ENCODE results near the gene PABPC1L.

Gene PABPC1L

GRCh38 chr20:44900231-44900854, 9.5 kb upstream of the PABPC1L start:
- DNase-seq (ENCODE audit: low read depth in 2 of 2): no peak

DNA sequence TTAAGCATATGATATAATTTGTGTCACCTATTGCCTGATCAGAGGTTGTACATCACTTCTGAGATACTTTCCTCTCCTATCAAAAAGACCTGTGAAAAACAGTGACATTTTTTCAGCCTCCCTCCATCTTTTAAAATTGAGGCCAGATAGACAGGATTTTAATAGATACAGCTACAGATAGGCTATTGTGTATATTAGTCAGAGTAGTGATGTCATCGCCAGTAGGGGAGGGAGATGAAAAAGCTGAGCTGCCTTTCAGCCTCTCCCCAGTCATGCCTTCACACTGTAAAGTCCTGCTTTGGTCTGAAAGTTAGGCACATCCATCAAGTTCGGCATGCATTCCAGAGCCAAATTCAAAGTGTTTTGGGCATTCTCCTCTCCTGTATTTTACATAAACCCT, 7.9 kb upstream of the PABPC1L start:
- DNase-seq (ENCODE audit: low read depth in 2 of 2): no peak

DNA sequence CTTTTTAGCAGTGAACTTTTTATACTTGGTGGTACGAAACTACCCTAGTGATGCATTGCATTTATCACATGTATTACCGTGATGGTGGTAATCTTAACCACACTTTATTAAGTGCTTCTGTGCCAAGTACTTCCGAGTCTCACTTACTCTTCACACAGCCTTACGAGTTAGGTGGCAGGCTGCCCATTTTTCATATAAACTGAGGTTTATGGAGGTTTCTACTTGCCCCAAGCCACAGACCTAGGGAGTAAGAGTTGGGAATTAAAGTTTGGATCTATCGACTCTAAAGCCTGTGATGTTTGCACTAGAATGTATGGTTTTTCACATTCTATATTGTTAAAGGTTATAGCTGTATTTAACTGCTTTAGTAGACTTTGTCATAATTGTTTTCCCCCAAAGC, 5.5 kb upstream of the PABPC1L start:
- DNase-seq (ENCODE audit: low read depth in 2 of 2): no peak

GRCh38 chr20:44908987-44909871, 631 bp upstream of the PABPC1L start:
- no peak for DNase-seq (ENCODE audit: low read depth in 2 of 2)

DNA sequence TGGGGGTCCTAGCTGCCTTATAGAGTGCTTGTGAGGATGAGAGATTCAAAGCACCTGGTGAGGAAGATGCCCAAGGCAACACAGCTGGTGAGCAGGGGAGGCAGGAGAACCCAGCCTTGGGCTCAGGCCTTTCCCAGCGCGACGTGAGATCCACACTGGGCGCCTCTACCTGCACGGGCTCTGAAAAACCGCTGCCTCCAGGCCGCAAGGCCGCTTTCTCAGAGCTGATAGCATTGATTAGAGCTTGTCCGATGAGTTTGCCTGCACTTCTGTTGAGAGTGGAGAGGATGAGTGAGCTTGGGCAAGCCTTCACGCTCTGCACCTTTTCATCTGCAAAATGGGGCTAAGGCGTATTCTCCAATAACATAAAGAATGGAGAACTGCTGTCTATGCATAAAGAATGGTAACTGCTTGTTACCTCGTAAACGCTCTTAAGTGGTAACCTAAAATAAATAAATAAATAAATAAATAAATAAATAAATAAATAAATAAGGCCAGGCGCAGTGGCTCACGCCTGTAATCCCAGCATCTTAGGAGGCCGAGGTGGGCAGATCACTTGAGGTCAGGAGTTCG, 916 bp downstream of the PABPC1L start:
- no peak for DNase-seq (ENCODE audit: low read depth in 2 of 2)

- peak; percentile 23 to 37 for DNase-seq (ENCODE audit: low read depth in 2 of 2)
Measured at GRCh38 chr20:44911264-44911921, 1.5 kb downstream of the PABPC1L start.

DNA sequence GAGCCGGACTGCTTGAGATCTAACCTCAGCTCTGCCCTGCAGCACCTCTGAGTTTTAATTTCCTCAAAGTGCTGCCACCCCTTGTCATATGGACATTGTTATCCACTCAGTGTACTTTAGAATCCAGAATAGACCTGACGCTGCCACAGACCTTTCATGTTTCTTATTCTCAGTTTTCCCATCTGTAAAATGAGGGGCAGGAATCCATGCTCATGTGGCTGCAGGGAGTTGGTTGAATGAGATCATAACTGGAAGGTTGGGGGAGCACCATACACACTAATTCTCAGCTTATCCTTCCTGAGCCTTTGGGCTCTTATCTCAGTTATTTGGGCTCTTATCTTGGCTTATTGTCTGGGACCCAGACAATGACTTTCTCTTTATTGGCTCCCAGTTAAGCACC, 2.3 kb downstream of the PABPC1L start:
- DNase-seq (ENCODE audit: low read depth in 2 of 2): no peak

- no peak for DNase-seq (ENCODE audit: low read depth in 2 of 2)
Measured at GRCh38 chr20:44914924-44915323, 5.1 kb downstream of the PABPC1L start.

DNA sequence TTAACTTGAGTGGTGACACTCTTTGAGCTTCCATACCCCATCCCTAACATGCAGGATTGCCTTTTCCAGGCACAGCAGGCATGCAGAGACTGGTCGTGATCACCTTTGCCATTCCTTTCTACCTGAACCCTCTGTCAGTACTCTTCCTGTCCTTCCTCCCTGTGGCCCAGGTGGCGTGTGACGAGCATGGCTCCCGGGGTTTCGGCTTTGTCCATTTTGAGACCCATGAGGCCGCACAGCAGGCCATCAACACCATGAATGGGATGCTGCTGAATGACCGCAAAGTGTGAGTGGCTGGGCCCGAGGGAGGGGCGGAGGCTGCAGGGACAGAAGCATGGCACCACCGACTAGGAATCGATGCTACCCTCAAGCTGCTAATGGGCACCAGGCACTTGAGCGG, 6.7 kb downstream of the PABPC1L start:
- DNase-seq (ENCODE audit: low read depth in 2 of 2): no peak

DNA sequence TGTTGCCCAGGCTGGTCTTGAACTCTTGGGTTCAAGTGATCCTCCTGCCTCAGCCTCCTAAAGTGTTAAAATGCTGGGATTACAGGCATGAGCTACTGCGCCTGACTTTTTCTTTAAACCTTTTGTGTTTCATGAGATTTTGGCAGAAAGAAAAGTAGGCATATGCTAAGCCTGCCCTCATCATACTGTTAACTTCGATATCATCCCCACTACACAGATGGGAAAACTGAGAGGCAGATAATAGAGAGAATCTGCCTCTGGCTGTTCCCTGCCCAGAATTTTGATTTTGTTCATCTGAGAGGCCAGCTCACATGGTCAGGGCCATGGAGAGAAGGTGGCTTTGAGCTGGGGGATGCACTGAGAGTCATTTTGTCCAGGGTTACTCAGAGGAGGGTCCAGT, 7.5 kb downstream of the PABPC1L start:
- no peak for DNase-seq (ENCODE audit: low read depth in 2 of 2)

- DNase-seq (ENCODE audit: low read depth in 2 of 2): no peak
Measured at GRCh38 chr20:44918342-44918741, 8.5 kb downstream of the PABPC1L start.

DNA sequence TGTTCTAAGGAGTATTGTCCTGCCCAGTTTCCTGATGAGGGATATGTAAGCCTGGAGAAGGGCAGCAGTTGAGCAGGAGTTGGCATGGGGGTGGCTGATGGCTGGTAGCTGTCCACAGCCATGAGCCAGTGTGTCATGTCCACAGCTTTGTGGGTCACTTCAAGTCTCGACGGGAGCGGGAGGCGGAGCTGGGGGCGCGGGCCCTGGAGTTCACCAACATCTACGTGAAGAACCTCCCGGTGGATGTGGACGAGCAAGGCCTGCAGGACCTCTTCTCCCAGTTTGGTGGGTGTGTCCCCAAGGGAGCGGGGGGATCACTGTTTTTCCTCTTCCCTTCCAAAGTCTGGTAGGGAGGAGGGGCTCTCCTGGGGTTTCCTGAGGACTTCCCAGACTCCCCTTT, 8.9 kb downstream of the PABPC1L start:
- DNase-seq (ENCODE audit: low read depth in 2 of 2): no peak

DNA sequence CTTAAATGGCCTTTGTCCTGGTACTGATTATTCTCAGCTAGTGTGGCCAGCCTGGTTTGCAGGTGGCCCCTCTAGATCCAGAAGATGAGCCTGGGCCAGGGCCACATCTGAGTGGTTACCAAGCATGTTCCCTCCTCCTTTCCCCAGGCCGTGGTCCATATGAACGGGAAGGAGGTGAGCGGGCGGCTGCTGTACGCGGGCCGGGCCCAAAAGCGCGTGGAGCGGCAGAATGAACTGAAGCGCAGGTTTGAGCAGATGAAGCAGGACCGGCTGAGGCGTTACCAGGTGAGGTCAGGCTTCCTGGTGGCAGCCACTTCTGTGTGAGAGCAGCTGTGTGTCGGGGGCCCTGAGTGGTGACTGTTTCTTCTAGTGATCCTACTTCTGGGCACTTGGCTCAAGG, 11.6 kb downstream of the PABPC1L start:
- DNase-seq (ENCODE audit: low read depth in 2 of 2): no peak

- DNase-seq (ENCODE audit: low read depth in 2 of 2): no peak
Measured at GRCh38 chr20:44924541-44924940, 14.7 kb downstream of the PABPC1L start.

DNA sequence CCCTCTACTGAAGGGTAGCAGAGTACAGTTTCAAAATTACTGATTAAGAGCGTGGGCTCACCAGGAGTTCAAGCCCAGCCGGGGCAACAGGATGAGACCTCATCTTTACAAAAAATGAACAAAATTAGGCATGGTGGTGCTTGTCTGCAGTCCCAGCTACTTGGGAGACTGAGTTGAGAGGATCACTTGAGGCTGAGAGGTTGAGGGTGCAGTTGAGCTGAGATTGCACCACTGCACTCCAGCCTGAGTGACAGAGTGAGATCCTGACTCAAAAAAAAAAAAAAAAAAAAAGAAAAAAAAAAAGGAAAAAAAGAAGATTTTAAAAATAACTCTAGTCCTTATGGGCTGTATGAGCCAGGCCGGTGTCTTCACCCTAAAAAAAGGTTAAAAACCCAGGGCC, 18.7 kb downstream of the PABPC1L start:
- DNase-seq (ENCODE audit: low read depth in 2 of 2): no peak

- no peak for DNase-seq (ENCODE audit: low read depth in 2 of 2)
Measured at GRCh38 chr20:44930517-44931168, 20.8 kb downstream of the PABPC1L start.

DNA sequence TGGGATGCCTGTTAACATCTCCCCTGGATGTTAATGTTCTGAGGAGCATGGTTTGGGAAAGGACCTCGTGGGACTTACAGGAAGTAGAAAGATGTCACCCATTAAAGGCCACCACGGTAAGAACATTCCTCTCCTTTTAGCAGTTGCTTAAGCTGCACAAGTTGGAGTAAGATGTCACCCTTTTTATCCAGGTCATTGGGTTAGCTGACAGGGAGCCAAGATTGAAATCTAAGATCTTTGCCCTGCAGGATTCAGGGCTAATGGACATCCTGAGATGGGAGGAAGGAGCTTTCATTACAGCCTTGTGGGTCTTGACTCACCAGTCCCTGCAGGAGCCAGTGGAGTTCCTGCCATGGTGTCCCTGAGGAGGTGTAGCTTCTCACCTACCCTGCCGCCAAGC, 22.1 kb downstream of the PABPC1L start:
- no peak for DNase-seq (ENCODE audit: low read depth in 2 of 2)

DNA sequence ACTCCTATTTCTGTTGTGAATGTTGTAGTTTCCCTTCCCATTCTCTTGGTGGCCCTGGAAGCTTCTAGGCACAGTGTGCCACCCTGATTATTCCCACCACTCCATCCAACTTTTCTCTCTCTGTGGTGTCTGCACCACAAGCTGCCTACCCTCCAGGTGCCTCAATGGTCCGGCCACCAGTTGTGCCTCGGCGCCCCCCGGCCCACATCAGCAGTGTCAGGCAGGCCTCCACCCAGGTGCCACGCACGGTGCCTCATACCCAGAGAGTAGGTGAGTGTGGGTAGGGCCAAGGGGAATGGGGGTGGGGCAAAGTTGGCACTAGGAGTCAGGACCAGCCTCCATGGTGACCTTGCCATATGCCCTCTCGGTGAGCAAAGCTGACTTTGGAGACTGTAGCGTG, 23.1 kb downstream of the PABPC1L start:
- DNase-seq (ENCODE audit: low read depth in 2 of 2): no peak

DNA sequence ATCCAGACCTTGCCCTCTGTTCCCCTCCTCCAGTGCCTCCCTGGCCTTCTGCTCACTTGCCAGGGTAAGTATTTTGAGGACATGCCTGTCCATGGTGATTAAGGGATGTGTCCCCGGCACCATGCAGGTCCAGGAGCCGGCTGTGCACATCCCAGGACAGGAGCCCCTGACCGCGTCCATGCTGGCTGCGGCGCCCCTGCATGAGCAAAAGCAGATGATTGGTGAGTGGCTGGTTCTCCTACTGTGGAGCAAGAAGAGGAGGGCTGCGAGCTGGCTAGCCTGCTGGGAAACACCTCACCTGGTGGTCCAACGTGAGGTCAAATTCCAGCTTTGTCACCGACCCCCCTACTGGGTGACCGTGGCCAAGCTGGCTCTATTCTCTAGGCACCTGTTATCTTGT, 26.6 kb downstream of the PABPC1L start:
- DNase-seq (ENCODE audit: low read depth in 2 of 2): no peak

DNA sequence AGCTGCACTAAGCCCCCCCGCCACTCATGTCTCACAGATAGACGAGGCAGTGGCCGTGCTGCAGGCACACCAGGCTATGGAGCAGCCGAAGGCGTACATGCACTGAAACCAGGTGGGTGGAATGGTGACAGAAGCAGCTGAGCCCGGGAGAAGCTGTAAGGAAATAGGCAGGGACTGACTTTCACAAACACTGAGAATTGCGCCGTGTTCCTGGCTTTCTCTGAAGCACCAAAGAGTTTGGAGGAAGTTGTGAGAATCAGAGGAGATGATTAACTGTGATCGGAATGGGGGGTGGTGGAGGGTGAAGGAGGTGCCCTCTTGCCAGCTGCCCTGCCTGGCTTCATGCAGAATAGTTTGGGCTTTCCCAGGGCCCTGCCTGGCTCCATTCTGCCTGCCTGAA, 28.8 kb downstream of the PABPC1L start:
- no peak for DNase-seq (ENCODE audit: low read depth in 2 of 2)

DNA sequence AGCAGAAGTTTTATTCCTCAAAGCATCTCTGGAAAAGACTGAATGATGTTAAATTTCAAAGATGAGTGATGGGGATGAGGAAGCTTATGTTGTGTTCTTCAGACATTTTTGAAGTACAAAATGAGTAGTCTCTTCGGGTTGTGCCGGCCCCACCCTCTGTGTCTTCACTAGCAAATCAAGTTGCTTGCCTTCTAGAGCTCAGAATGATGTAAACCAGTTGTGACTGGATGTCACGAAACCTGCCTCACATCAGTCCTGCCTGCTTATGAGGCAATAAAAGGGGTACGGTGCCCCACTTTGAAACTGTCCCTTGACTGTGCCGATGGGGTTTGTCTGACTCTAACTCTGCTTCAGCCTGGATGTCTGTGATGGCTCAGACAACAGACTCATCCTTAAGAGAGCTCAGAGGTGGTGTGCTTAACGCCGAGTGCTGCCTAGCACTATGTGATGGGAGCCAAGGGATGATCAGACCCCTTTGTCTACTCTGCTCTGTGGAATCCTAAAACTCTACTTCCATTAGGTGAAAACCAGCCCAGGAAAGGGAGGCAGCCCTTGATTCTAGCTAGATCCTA, 31.3 kb downstream of the PABPC1L start:
- no peak for DNase-seq (ENCODE audit: low read depth in 2 of 2)
